GM19452 (cell line): ENCODE measurements around the gene WDR90.
A peak's percentile ranks its signal among the peaks of the same experiment; 100 is the strongest.

Source experiments
- ATAC-seq: cut with Tn5 transposase; IDR thresholded peaks from one replicate; pipeline ENCODE4 v1.9.1; 2021; ENCODE audit not compliant: unreplicated experiment

The WDR90 gene

GRCh38 chr16:658679-659571 lies 9.8 kb downstream of the WDR90 start:
- no peak for ATAC-seq

GRCh38 chr16:659618-660017 lies 10.5 kb downstream of the WDR90 start:
- ATAC-seq = no peak

GRCh38 chr16:660132-660458 lies 10.9 kb downstream of the WDR90 start:
- no peak for ATAC-seq

- no peak for ATAC-seq
Measured at GRCh38 chr16:660459-661183, 11.5 kb downstream of the WDR90 start.

GRCh38 chr16:661184-661821 lies 12.1 kb downstream of the WDR90 start:
- no peak for ATAC-seq

- ATAC-seq = no peak
Measured at GRCh38 chr16:662095-662494, 12.9 kb downstream of the WDR90 start.

GRCh38 chr16:662597-662996 lies 13.4 kb downstream of the WDR90 start:
- ATAC-seq = no peak

- no peak for ATAC-seq
Measured at GRCh38 chr16:666572-666971, 17.4 kb downstream of the WDR90 start.

- ATAC-seq = no peak
Measured at GRCh38 chr16:667113-667779, 18.1 kb downstream of the WDR90 start.

GRCh38 chr16:667780-668518 lies 18.8 kb downstream of the WDR90 start, which contains the start of gene RHOT2:
TSS of gene RHOT2 (plus strand) at chr16:668132. CDS start at chr16:668200, 68 bp downstream.
- peak; percentile 88 for ATAC-seq

GRCh38 chr16:668519-669171 lies 19.5 kb downstream of the WDR90 start:
- ATAC-seq = no peak

- ATAC-seq = no peak
Measured at GRCh38 chr16:669666-670065, 20.5 kb downstream of the WDR90 start.

GRCh38 chr16:670485-671352 lies 21.6 kb downstream of the WDR90 start:
- ATAC-seq = no peak

- no peak for ATAC-seq
Measured at GRCh38 chr16:671353-672131, 22.4 kb downstream of the WDR90 start.

- no peak for ATAC-seq
Measured at GRCh38 chr16:672371-672770, 23.2 kb downstream of the WDR90 start.

GRCh38 chr16:672851-673250 lies 23.7 kb downstream of the WDR90 start:
- no peak for ATAC-seq

GRCh38 chr16:673399-673991 lies 24.3 kb downstream of the WDR90 start:
- no peak for ATAC-seq
